GM12878 (cell line): ENCODE results near the gene SOX14. TPM values are rescaled to one million over a fixed set of nuclear protein-coding genes. Genes with fewer than 3 reads are reported as not detected.

ENCODE experiments used
- ATAC-seq: fragments of 200-7000 bp; cut with Tn5 transposase; 3 replicates; pipeline ENCODE4 v1.9.1; 2020; ENCODE audit warnings: mild to moderate bottlenecking, moderate library complexity
- BruUV-seq: library from RNA; stranded (reverse); fragments of 400-500 nt; replicated peaks from 2 replicates; lab custom pipeline; 2021; lab: Mats Ljungman, UMichigan
- CTCF ChIA-PET: fragments of 300-600 bp; sonication (Branson Sonifier 250); formaldehyde crosslinking; extraction: SDS; loops from one replicate; lab custom pipeline; 2021; ENCODE audit warnings: inconsistent platforms; lab: Yijun Ruan, JAX
- POLR2A ChIA-PET: fragments of 350-600 bp; formaldehyde crosslinking; extraction: SDS; loops from one replicate; lab custom pipeline; 2021; ENCODE audit warnings: inconsistent platforms; lab: Charles Lee
- RAD21 ChIA-PET: fragments of 300-600 bp; sonication (Branson Sonifier 250); formaldehyde crosslinking; loops from one replicate; lab custom pipeline; 2023; ENCODE audit warnings: antibody characterized with exemption; ENCODE audit not compliant: unreplicated experiment; lab: Charles Lee
- SMC1A ChIA-PET: fragments of 300-600 bp; sonication (Branson Sonifier 250); formaldehyde crosslinking; loops from one replicate; lab custom pipeline; 2023; ENCODE audit not compliant: unreplicated experiment, uncharacterized antibody; lab: Charles Lee
- DNase-seq: peaks from one replicate; pipeline ENCODE4 v3.0.0-alpha.2; 2011; ENCODE audit warnings: low read depth, low spot score
- FAIRE-seq: peaks from 3 replicates; lab custom pipeline; 2011; peaks lifted over from hg19 to GRCh38; lab: Jason Lieb, UNC
- H2AFZ ChIP-seq: 2 replicates; pipeline ENCODE4 v1.6.0; 2011; ENCODE audit warnings: low read depth, low read length, control low read depth; ENCODE audit not compliant: control insufficient read depth
- H3K27ac ChIP-seq: 2 replicates; pipeline ENCODE4 v1.5.1; 2011; ENCODE audit warnings: control low read depth; ENCODE audit not compliant: control insufficient read depth, insufficient read depth
- H3K27me3 ChIP-seq, 2 experiments: replicated peaks in 1 of 2; 2 replicates each; pipeline versions ENCODE4 v1.6.0 to v1.6.1; 2011; ENCODE audit warnings: low read length in 1 of 2; ENCODE audit not compliant: control insufficient read depth in 2 of 2, insufficient read depth in 2 of 2
- H3K36me3 ChIP-seq, 2 experiments: 2 replicates each; pipeline ENCODE4 v1.5.1; 2011; ENCODE audit warnings: low read length in 1 of 2; ENCODE audit not compliant: control insufficient read depth in 2 of 2, insufficient read depth in 2 of 2
- H3K4me1 ChIP-seq: 2 replicates; pipeline ENCODE4 v1.6.1; 2011; ENCODE audit warnings: mild to moderate bottlenecking, low read length, moderate library complexity, mixed read lengths; ENCODE audit not compliant: control insufficient read depth, insufficient read depth
- H3K4me2 ChIP-seq: 2 replicates; pipeline ENCODE4 v1.6.0; 2011; ENCODE audit warnings: control low read depth; ENCODE audit not compliant: control insufficient read depth, insufficient read depth
- H3K4me3 ChIP-seq: fragments of 200-600 bp; sonication (generic); 2 replicates; pipeline ENCODE4 v1.5.1; 2016
- H3K79me2 ChIP-seq: 2 replicates; pipeline ENCODE4 v1.6.0; 2011; ENCODE audit warnings: low read length; ENCODE audit not compliant: control insufficient read depth, insufficient read depth
- H3K9ac ChIP-seq: 2 replicates; pipeline ENCODE4 v1.8.0; 2011; ENCODE audit warnings: low read length, control low read depth, mixed read lengths; ENCODE audit not compliant: control insufficient read depth, insufficient read depth
- H3K9me3 ChIP-seq: replicated peaks from 3 replicates; pipeline ENCODE4 v1.5.1; 2011; ENCODE audit warnings: mild to moderate bottlenecking, low read length; ENCODE audit not compliant: control insufficient read depth, insufficient read depth
- H4K20me1 ChIP-seq: 2 replicates; pipeline ENCODE4 v1.6.0; 2011; ENCODE audit not compliant: control insufficient read depth, insufficient read depth
- EGR1 ChIP-seq, 2 experiments: IDR thresholded peaks; 1 replicate in 1 of 2; 2 replicates in 1 of 2; pipeline ENCODE4 v1.6.1; 2011 to 2012; ENCODE audit warnings: low read depth in 2 of 2, low read length in 2 of 2, borderline replicate concordance in 1 of 2, mild to moderate bottlenecking in 1 of 2, moderate library complexity in 1 of 2
- ETV6 ChIP-seq, 2 experiments: fragments of 450-650 bp in 1 of 2; IDR thresholded peaks in 1 of 2; conservative IDR thresholded peaks in 1 of 2; 2 replicates each; pipeline ENCODE4 v1.6.1; 2014; ENCODE audit warnings: antibody characterized with exemption in 1 of 2, borderline replicate concordance in 1 of 2, low read depth in 1 of 2, mild to moderate bottlenecking in 1 of 2, moderate library complexity in 1 of 2
- EZH2 ChIP-seq: IDR thresholded peaks from 2 replicates; pipeline ENCODE4 v1.6.1; 2012; ENCODE audit warnings: low read depth, mild to moderate bottlenecking, control low read depth, inconsistent platforms, low read length, borderline replicate concordance; ENCODE audit not compliant: control insufficient read depth
- MTA3 ChIP-seq: IDR thresholded peaks from 2 replicates; pipeline ENCODE4 v1.6.1; 2012; ENCODE audit warnings: low read length, inconsistent platforms, borderline replicate concordance
- RCOR1 ChIP-seq: conservative IDR thresholded peaks from 2 replicates; pipeline ENCODE4 v1.6.1; 2012; ENCODE audit warnings: low read depth, low read length, improper control_type of control experiment
- RELB ChIP-seq: fragments of 450-650 bp; IDR thresholded peaks from 2 replicates; pipeline ENCODE4 v1.6.1; 2017; ENCODE audit warnings: low read depth, mild to moderate bottlenecking, moderate library complexity
- SRF ChIP-seq, 2 experiments: IDR thresholded peaks; 2 replicates each; pipeline ENCODE4 v1.6.1; 2011; ENCODE audit warnings: low read depth in 2 of 2, low read length in 2 of 2, mild to moderate bottlenecking in 1 of 2, moderate library complexity in 1 of 2
- ZZZ3 ChIP-seq: IDR thresholded peaks from 2 replicates; pipeline ENCODE4 v1.6.1; 2011; ENCODE audit warnings: low read depth; ENCODE audit not compliant: control insufficient read depth, insufficient read length
- WGBS: methylation state at CpG from one replicate; pipeline ENCODE4 v1.1.6; 2016; ENCODE audit warnings: low lambda C conversion rate; ENCODE audit not compliant: insufficient replicate concordance, insufficient coverage; ENCODE audit errors: missing lambda C conversion rate; 5-methylcytosine and 5-hydroxymethylcytosine counted together
- in situ Hi-C: fragments of 300-500 bp; cut with MboI; formaldehyde crosslinking; loops from 9 replicates; pipeline ENCODE4 v1.14.3; 2018; ENCODE audit warnings: mixed read lengths
- intact Hi-C: fragments of 100-400 bp; cut with micrococcal nuclease; formaldehyde crosslinking; loops from one replicate; pipeline ENCODE4 v1.14.2; 2022; ENCODE audit not compliant: unreplicated experiment
- polyA plus RNA-seq, 11 experiments: library from polyadenylated mRNA; depleted of rRNA in 4 of 11; unstranded in 6 of 11; stranded (reverse) in 5 of 11; fragments of >200 nt; fragmentation: Nextera tagmentation in 4 of 11; fragmentation: Illumina TruSeq in 1 of 11; extraction: Ambion mirVana in 4 of 11; extraction: Trizol in 1 of 11; gene quantifications; 1 replicate in 1 of 11; 2 replicates in 10 of 11; pipeline versions ENCODE4 v1.2.1 to v1.2.3, GENCODE V29; 2011 to 2016; ENCODE audit warnings: inconsistent platforms in 2 of 11, missing spikeins in 2 of 11, low read depth in 1 of 11
- total RNA-seq, 4 experiments: library from RNA; depleted of rRNA in 3 of 4; stranded (reverse); fragments of >200 nt in 3 of 4; fragmentation: Illumina TruSeq in 1 of 4; extraction: Trizol in 1 of 4; gene quantifications; 2 replicates each; pipeline versions ENCODE4 v1.2.1 to v1.2.3, GENCODE V29; 2013 to 2021
- TF ChIP-seq, protein P1 (sequence below): fragments of 450-650 bp; IDR thresholded peaks from 2 replicates; pipeline ENCODE4 v1.6.1; 2017; ENCODE audit warnings: mild to moderate bottlenecking, moderate library complexity

SOX14 gene
- total and polyA plus RNA-seq, 10 of the 15 experiments (the other 5 are each of a cell fraction or from before 2014, with no cell fraction given): 0.11 TPM; not detected in 9

DNA sequence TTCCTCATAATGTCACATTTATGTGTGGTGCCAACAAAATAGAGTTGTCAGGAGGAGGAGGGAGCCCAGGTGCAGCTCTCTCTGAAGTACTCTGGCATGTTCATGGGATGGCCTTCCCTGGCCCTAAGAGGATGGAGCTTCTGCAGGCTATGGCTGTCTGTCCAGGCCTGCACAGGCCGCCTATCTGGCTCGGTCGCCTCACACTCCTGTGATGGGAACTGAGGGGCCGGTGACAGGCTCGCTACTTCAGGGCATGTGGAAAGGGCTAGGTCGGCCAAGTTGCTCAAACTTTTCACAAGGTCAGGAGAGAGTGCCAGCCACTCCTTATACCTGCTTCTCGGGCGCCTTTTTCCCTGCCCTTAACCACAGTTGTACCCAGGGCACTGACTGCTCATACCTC, 51.1 kb downstream of the SOX14 start:
- intact Hi-C loops: no loop called here
- Histone ChIP-seq H3K27ac (no peak overlapping the region), H4K20me1 (no peaks in the 10 kb centered on the region), H3K79me2 (no peaks in the 10 kb centered on the region), H3K4me2 (no peak overlapping the region), H2AFZ (no peak overlapping the region), H3K27me3 (peaks cover 0 to 2% of the 10 kb centered on the region in 2 experiments; a peak in 2 of 4 replicates), H3K4me3 (no peak overlapping the region), H3K9me3 (no peaks in the 10 kb centered on the region), H3K9ac (no peak overlapping the region), H3K36me3 (no peaks in the 10 kb centered on the region), H3K4me1 (no peaks in the 10 kb centered on the region)
- in situ Hi-C loops: no loop called here
- RAD21 ChIA-PET: no interaction called here
- DNase-seq: no peak
- CTCF ChIA-PET: interaction anchor here (1.5 kb wide), 1 partner anchor 134 kb away, joined by 3 read pairs; no protein-coding TSS in a partner anchor
- SMC1A ChIA-PET: no interaction called here
- POLR2A ChIA-PET: no interaction called here
- no peak for ATAC-seq
- no peak for FAIRE-seq
- TF ChIP-seq, protein P1, sequence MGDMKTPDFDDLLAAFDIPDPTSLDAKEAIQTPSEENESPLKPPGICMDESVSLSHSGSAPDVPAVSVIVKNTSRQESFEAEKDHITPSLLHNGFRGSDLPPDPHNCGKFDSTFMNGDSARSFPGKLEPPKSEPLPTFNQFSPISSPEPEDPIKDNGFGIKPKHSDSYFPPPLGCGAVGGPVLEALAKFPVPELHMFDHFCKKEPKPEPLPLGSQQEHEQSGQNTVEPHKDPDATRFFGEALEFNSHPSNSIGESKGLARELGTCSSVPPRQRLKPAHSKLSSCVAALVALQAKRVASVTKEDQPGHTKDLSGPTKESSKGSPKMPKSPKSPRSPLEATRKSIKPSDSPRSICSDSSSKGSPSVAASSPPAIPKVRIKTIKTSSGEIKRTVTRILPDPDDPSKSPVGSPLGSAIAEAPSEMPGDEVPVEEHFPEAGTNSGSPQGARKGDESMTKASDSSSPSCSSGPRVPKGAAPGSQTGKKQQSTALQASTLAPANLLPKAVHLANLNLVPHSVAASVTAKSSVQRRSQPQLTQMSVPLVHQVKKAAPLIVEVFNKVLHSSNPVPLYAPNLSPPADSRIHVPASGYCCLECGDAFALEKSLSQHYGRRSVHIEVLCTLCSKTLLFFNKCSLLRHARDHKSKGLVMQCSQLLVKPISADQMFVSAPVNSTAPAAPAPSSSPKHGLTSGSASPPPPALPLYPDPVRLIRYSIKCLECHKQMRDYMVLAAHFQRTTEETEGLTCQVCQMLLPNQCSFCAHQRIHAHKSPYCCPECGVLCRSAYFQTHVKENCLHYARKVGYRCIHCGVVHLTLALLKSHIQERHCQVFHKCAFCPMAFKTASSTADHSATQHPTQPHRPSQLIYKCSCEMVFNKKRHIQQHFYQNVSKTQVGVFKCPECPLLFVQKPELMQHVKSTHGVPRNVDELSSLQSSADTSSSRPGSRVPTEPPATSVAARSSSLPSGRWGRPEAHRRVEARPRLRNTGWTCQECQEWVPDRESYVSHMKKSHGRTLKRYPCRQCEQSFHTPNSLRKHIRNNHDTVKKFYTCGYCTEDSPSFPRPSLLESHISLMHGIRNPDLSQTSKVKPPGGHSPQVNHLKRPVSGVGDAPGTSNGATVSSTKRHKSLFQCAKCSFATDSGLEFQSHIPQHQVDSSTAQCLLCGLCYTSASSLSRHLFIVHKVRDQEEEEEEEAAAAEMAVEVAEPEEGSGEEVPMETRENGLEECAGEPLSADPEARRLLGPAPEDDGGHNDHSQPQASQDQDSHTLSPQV: no peak
- TF ChIP-seq SRF (IDR thresholded peaks at IDR 0.05; ENCODE audit: low read depth in 2 of 2, low read length in 2 of 2): no peak
- TF ChIP-seq MTA3: no peak
- TF ChIP-seq ETV6 (conservative IDR thresholded peaks at IDR 0.05 in 1 of 2, IDR thresholded peaks at IDR 0.05 in 1 of 2; ENCODE audit: borderline replicate concordance in 1 of 2, low read depth in 1 of 2): no peak
- no peak for TF ChIP-seq ZZZ3
- TF ChIP-seq EGR1 (IDR thresholded peaks at IDR 0.05; ENCODE audit: borderline replicate concordance in 1 of 2, low read depth in 2 of 2, low read length in 2 of 2): no peak
- no peak for TF ChIP-seq RELB
- no peak for TF ChIP-seq RCOR1
- TF ChIP-seq EZH2: no peak
- BruUV-seq: no TSS peak
- 35% methylated on average over 8 of the region's 8 CpGs for WGBS

Other genes starting within 250 kb of the SOX14 start
- 0.11 and 0.22 TPM in 2 replicates for gene CLDN18, start 245.8 kb downstream of the SOX14 start, total RNA-seq (2014; rRNA removed)
- gene CLDN18, start 245.8 kb downstream of the SOX14 start, total RNA-seq (2014; rRNA removed; fragmentation: Illumina TruSeq; extraction: Trizol): 0.18 TPM in 2 replicates
- gene CLDN18, start 245.8 kb downstream of the SOX14 start, total RNA-seq (2021): 0.26 and 0.32 TPM in 2 replicates
- gene CLDN18, start 245.8 kb downstream of the SOX14 start, polyA plus RNA-seq (2011; rRNA removed): 0.18 and 0.23 TPM in 2 replicates
- 0.13 and 0.21 TPM in 2 replicates for gene CLDN18, start 245.8 kb downstream of the SOX14 start, polyA plus RNA-seq (2014; fragmentation: Illumina TruSeq; extraction: Trizol)
- gene CLDN18, start 245.8 kb downstream of the SOX14 start, polyA plus RNA-seq (2014; fragmentation: Nextera tagmentation; extraction: Ambion mirVana): under 1 TPM; 0.05 to 0.09 TPM
- gene CLDN18, start 245.8 kb downstream of the SOX14 start, polyA plus RNA-seq (2014; rRNA removed): 0.04 and 0.18 TPM in 2 replicates
- gene CLDN18, start 245.8 kb downstream of the SOX14 start, polyA plus RNA-seq (2016; fragmentation: Nextera tagmentation; extraction: Ambion mirVana): under 1 TPM in 1 of 2 experiments, not detected in 1; 0.28 TPM